Activated naive CD4-positive, alpha-beta T cell treated with anti-CD3 and anti-CD28 coated beads, Interleukin-2, amount 50 U/mL, for 24 hours (primary cell): ENCODE results near the gene ATF7.
A peak's percentile ranks its signal among the peaks of the same experiment; 100 is the strongest.
"Not testable (repeated sequence)": the region's sequence is repeated elsewhere in the genome, so short reads cannot be mapped to it uniquely, and the experiment has no call there.

Experiments used
- H3K27ac Mint-ChIP-seq: one replicate; pipeline ENCODE4 v1.8.0; 2021; ENCODE audit warnings: mild to moderate bottlenecking, mixed read lengths
- H3K27me3 Mint-ChIP-seq: one replicate; pipeline ENCODE4 v1.8.0; 2021; ENCODE audit warnings: mixed read lengths
- H3K36me3 Mint-ChIP-seq: one replicate; pipeline ENCODE4 v1.8.0; 2021; ENCODE audit warnings: mixed read lengths
- H3K4me1 Mint-ChIP-seq: one replicate; pipeline ENCODE4 v1.8.0; 2021; ENCODE audit warnings: mixed read lengths
- H3K4me3 Mint-ChIP-seq: one replicate; pipeline ENCODE4 v1.8.0; 2021; ENCODE audit warnings: mild to moderate bottlenecking, mixed read lengths
- H3K9me3 Mint-ChIP-seq: one replicate; pipeline ENCODE4 v1.8.0; 2021; ENCODE audit warnings: mixed read lengths

The ATF7 gene

GRCh38 chr12:53483979-53484377 is 142.2 kb downstream of the ATF7 start:
- Mint-ChIP-seq H3K27me3 (no peaks in the 10 kb centered on the region), H3K36me3 (peaks cover 3% of the 10 kb centered on the region), H3K27ac (peak overlapping the region; percentile 60), H3K9me3 (no peaks in the 10 kb centered on the region), H3K4me3 (no peak overlapping the region), H3K4me1 (peaks cover 15% of the 10 kb centered on the region)

GRCh38 chr12:53483225-53483978 is 142.8 kb downstream of the ATF7 start:
- H3K27me3 Mint-ChIP-seq, result no peaks in the 10 kb centered on the region
- H3K4me3 Mint-ChIP-seq, result no peak overlapping the region
- peak overlapping the region; percentile 19 for H3K27ac Mint-ChIP-seq
- H3K4me1 Mint-ChIP-seq, result peaks cover 19% of the 10 kb centered on the region
- H3K9me3 Mint-ChIP-seq, result no peaks in the 10 kb centered on the region
- H3K36me3 Mint-ChIP-seq, result peaks cover 3% of the 10 kb centered on the region

- Mint-ChIP-seq H3K9me3 (no peaks in the 10 kb centered on the region), H3K27me3 (no peaks in the 10 kb centered on the region), H3K36me3 (peaks cover 3% of the 10 kb centered on the region), H3K27ac (peak overlapping the region; percentile 30), H3K4me1 (peaks cover 19% of the 10 kb centered on the region), H3K4me3 (no peak overlapping the region)
These were observed 143.5 kb downstream of the ATF7 start for GRCh38 chr12:53482626-53483168.

- Mint-ChIP-seq H3K4me3 (no peak overlapping the region), H3K27ac (peak overlapping the region; percentile 89), H3K27me3 (no peaks in the 10 kb centered on the region), H3K4me1 (peaks cover 20% of the 10 kb centered on the region), H3K9me3 (no peaks in the 10 kb centered on the region), H3K36me3 (peaks cover 3% of the 10 kb centered on the region)
These were observed 144.1 kb downstream of the ATF7 start for GRCh38 chr12:53481939-53482586.

GRCh38 chr12:53481458-53481857 is 144.7 kb downstream of the ATF7 start:
- H3K4me1 Mint-ChIP-seq, result peaks cover 26% of the 10 kb centered on the region
- not testable (repeated sequence) for H3K36me3 Mint-ChIP-seq, H3K4me3 Mint-ChIP-seq, H3K27ac Mint-ChIP-seq, H3K9me3 Mint-ChIP-seq, H3K27me3 Mint-ChIP-seq

- H3K27me3 Mint-ChIP-seq, result no peaks in the 10 kb centered on the region
- H3K4me1 Mint-ChIP-seq, result peaks cover 33% of the 10 kb centered on the region
- peaks cover 8% of the 10 kb centered on the region for H3K36me3 Mint-ChIP-seq
- no peaks in the 10 kb centered on the region for H3K9me3 Mint-ChIP-seq
- no peak overlapping the region for H3K4me3 Mint-ChIP-seq
- H3K27ac Mint-ChIP-seq, result no peak overlapping the region
These were observed 145.4 kb downstream of the ATF7 start for GRCh38 chr12:53480491-53481442.

- H3K4me1 Mint-ChIP-seq, result peaks cover 45% of the 10 kb centered on the region
- no peak overlapping the region for H3K4me3 Mint-ChIP-seq
- H3K9me3 Mint-ChIP-seq, result no peaks in the 10 kb centered on the region
- H3K36me3 Mint-ChIP-seq, result peaks cover 10% of the 10 kb centered on the region
- H3K27me3 Mint-ChIP-seq, result no peaks in the 10 kb centered on the region
- peak overlapping the region; percentile 30 for H3K27ac Mint-ChIP-seq
These were observed 146.9 kb downstream of the ATF7 start for GRCh38 chr12:53479331-53479730.

- Mint-ChIP-seq H3K4me1 (peaks cover 47% of the 10 kb centered on the region), H3K4me3 (no peak overlapping the region), H3K27ac (peak overlapping the region; percentile 65), H3K27me3 (no peaks in the 10 kb centered on the region), H3K9me3 (no peaks in the 10 kb centered on the region), H3K36me3 (peaks cover 9% of the 10 kb centered on the region)
These were observed 147.3 kb downstream of the ATF7 start for GRCh38 chr12:53478865-53479264.

- Mint-ChIP-seq H3K36me3 (peaks cover 10% of the 10 kb centered on the region), H3K9me3 (no peaks in the 10 kb centered on the region), H3K4me3 (no peak overlapping the region), H3K27me3 (no peaks in the 10 kb centered on the region), H3K27ac (peak overlapping the region; percentile 72), H3K4me1 (peaks cover 56% of the 10 kb centered on the region)
These were observed 149.4 kb downstream of the ATF7 start for GRCh38 chr12:53476769-53477209.

- Mint-ChIP-seq H3K27ac (peak overlapping the region; percentile 76), H3K9me3 (no peaks in the 10 kb centered on the region), H3K4me3 (peak overlapping the region; percentile 15), H3K36me3 (peaks cover 18% of the 10 kb centered on the region), H3K4me1 (peaks cover 66% of the 10 kb centered on the region), H3K27me3 (no peaks in the 10 kb centered on the region)
These were observed 151.4 kb downstream of the ATF7 start for GRCh38 chr12:53474819-53475218.

GRCh38 chr12:53474077-53474476 is 152.1 kb downstream of the ATF7 start:
- H3K36me3 Mint-ChIP-seq, result peaks cover 18% of the 10 kb centered on the region
- peak overlapping the region; percentile 76 for H3K27ac Mint-ChIP-seq
- no peaks in the 10 kb centered on the region for H3K27me3 Mint-ChIP-seq
- H3K4me3 Mint-ChIP-seq, result no peak overlapping the region
- peaks cover 64% of the 10 kb centered on the region for H3K4me1 Mint-ChIP-seq
- H3K9me3 Mint-ChIP-seq, result no peaks in the 10 kb centered on the region

GRCh38 chr12:53472056-53472582 is 154.1 kb downstream of the ATF7 start:
- Mint-ChIP-seq H3K9me3 (no peaks in the 10 kb centered on the region), H3K27me3 (no peaks in the 10 kb centered on the region), H3K4me1 (peaks cover 62% of the 10 kb centered on the region), H3K4me3 (peak overlapping the region; percentile 53), H3K27ac (peak overlapping the region; percentile 57), H3K36me3 (peaks cover 20% of the 10 kb centered on the region)

GRCh38 chr12:53468282-53468681 is 157.9 kb downstream of the ATF7 start:
- Mint-ChIP-seq H3K36me3 (peaks cover 24% of the 10 kb centered on the region), H3K9me3 (no peaks in the 10 kb centered on the region), H3K4me3 (no peak overlapping the region), H3K4me1 (peaks cover 48% of the 10 kb centered on the region), H3K27ac (peak overlapping the region; percentile 46), H3K27me3 (no peaks in the 10 kb centered on the region)

- Mint-ChIP-seq H3K27me3 (no peaks in the 10 kb centered on the region), H3K4me1 (peaks cover 50% of the 10 kb centered on the region), H3K4me3 (no peak overlapping the region), H3K9me3 (no peaks in the 10 kb centered on the region), H3K27ac (peak overlapping the region; percentile 46), H3K36me3 (peaks cover 25% of the 10 kb centered on the region)
These were observed 158.3 kb downstream of the ATF7 start for GRCh38 chr12:53467880-53468279.

GRCh38 chr12:53467082-53467481 is 159.1 kb downstream of the ATF7 start:
- Mint-ChIP-seq H3K27me3 (no peaks in the 10 kb centered on the region), H3K27ac (no peak overlapping the region), H3K4me1 (peaks cover 48% of the 10 kb centered on the region), H3K9me3 (no peaks in the 10 kb centered on the region), H3K4me3 (no peak overlapping the region), H3K36me3 (peaks cover 30% of the 10 kb centered on the region)
